GM23248 (cell line): ENCODE measurements around the gene CLIP2. TPM values are rescaled to one million over a fixed set of nuclear protein-coding genes. Genes with fewer than 3 reads are reported as not detected.
"Not testable (repeated sequence)": the region's sequence is repeated elsewhere in the genome, so short reads cannot be mapped to it uniquely, and the experiment has no call there.

Experiments used
- DNase-seq: peaks from one replicate; pipeline ENCODE4 v3.0.0-alpha.2; 2015
- H2AFZ ChIP-seq: fragments of 200-600 bp; sonication (generic); 2 replicates; pipeline ENCODE4 v1.6.1; 2016; ENCODE audit warnings: antibody characterized with exemption
- H3F3A ChIP-seq: fragments of 200-600 bp; sonication (generic); 2 replicates; pipeline ENCODE4 v1.6.1; 2016; ENCODE audit warnings: mild to moderate bottlenecking, antibody characterized with exemption, mixed run types; ENCODE audit not compliant: insufficient read depth
- H3K27ac ChIP-seq: fragments of 200-600 bp; sonication (generic); 2 replicates; pipeline ENCODE4 v1.5.1; 2016; ENCODE audit warnings: mild to moderate bottlenecking
- H3K27me3 ChIP-seq: fragments of 200-600 bp; sonication (generic); replicated peaks from 2 replicates; pipeline ENCODE4 v1.6.1; 2016; ENCODE audit warnings: mild to moderate bottlenecking; ENCODE audit not compliant: insufficient read depth
- H3K36me3 ChIP-seq: fragments of 200-600 bp; sonication (generic); 2 replicates; pipeline ENCODE4 v1.6.1; 2016; ENCODE audit warnings: low read depth, mild to moderate bottlenecking
- H3K4me1 ChIP-seq: fragments of 200-600 bp; sonication (generic); 2 replicates; pipeline ENCODE4 v1.6.1; 2016; ENCODE audit warnings: mild to moderate bottlenecking; ENCODE audit not compliant: insufficient read depth
- H3K4me2 ChIP-seq: fragments of 200-600 bp; sonication (generic); one replicate; pipeline ENCODE4 v1.6.1; 2016; ENCODE audit warnings: mild to moderate bottlenecking; ENCODE audit not compliant: unreplicated experiment
- H3K4me3 ChIP-seq: fragments of 200-600 bp; sonication (generic); 2 replicates; pipeline ENCODE4 v1.5.1; 2016; ENCODE audit warnings: mild to moderate bottlenecking
- H3K79me2 ChIP-seq: fragments of 200-600 bp; sonication (generic); 2 replicates; pipeline ENCODE4 v1.6.1; 2016; ENCODE audit warnings: mild to moderate bottlenecking; ENCODE audit not compliant: insufficient read depth
- H3K9ac ChIP-seq: fragments of 200-600 bp; sonication (generic); 2 replicates; pipeline ENCODE4 v1.6.1; 2016; ENCODE audit warnings: mild to moderate bottlenecking
- H3K9me2 ChIP-seq: fragments of 200-600 bp; sonication (generic); 2 replicates; pipeline ENCODE4 v1.6.1; 2016; ENCODE audit warnings: mixed run types, mild to moderate bottlenecking, moderate library complexity; ENCODE audit not compliant: insufficient read depth
- H3K9me3 ChIP-seq: fragments of 200-600 bp; sonication (generic); one replicate; pipeline ENCODE4 v1.6.1; 2017; ENCODE audit warnings: low read depth
- H4K20me1 ChIP-seq: fragments of 200-600 bp; sonication (generic); 2 replicates; pipeline ENCODE4 v1.6.0; 2016; ENCODE audit not compliant: insufficient read depth
- EZH2 ChIP-seq: fragments of 200-600 bp; sonication (generic); IDR thresholded peaks from 2 replicates; pipeline ENCODE4 v1.6.1; 2018; ENCODE audit warnings: antibody characterized with exemption, mild to moderate bottlenecking; ENCODE audit not compliant: insufficient read depth, poor library complexity, severe bottlenecking
- EZH2phosphoT487 ChIP-seq: fragments of 200-600 bp; sonication (generic); IDR thresholded peaks from 2 replicates; pipeline ENCODE4 v1.6.1; 2018; ENCODE audit warnings: antibody characterized with exemption, moderate library complexity, mild to moderate bottlenecking, low read depth; ENCODE audit not compliant: insufficient read depth
- WGBS, 2 experiments: methylation state at CpG; one replicate each; pipeline ENCODE4 v1.1.6; 2015 to 2017; ENCODE audit warnings: low lambda C conversion rate in 2 of 2, low coverage in 1 of 2; ENCODE audit errors: missing lambda C conversion rate in 2 of 2; 5-methylcytosine and 5-hydroxymethylcytosine counted together
- in situ Hi-C: fragments of 300-500 bp; cut with MboI; formaldehyde crosslinking; loops from 2 replicates; pipeline ENCODE4 v1.15.0; 2020
- polyA plus RNA-seq: library from polyadenylated mRNA; unstranded; fragments of >200 nt; fragmentation: Nextera tagmentation; extraction: Ambion mirVana; gene quantifications from 2 replicates; pipeline ENCODE4 v1.2.1, GENCODE V29; 2016
- total RNA-seq: library from RNA; depleted of rRNA; stranded (reverse); fragments of >200 nt; shearing (Covaris generic); gene quantifications from 2 replicates; pipeline ENCODE4 v1.2.3, GENCODE V29; 2014

The CLIP2 gene
- total and polyA plus RNA-seq, 2 experiments from 2014 or later, result 13.2 to 40.7 TPM

DNA sequence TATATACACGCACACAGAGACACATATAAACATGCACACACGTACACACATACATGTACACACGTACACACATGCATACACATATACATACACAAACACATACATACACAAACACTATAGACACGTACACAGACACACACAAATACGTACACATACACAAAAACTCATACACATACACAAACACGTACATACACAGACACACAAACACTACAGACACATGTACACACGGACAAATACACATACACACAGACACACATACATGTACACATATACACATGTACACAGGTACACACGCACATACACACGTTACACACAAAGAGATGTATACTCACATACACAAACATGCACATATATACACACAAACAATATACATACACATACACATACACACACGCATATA lies 129.3 kb downstream of the CLIP2 start:
- Histone ChIP-seq H3K79me2 (no peaks in the 10 kb centered on the region), H3K9ac (no peak overlapping the region), H3K9me3 (no peaks in the 10 kb centered on the region), H3K4me1 (no peaks in the 10 kb centered on the region), H3K4me3 (no peak overlapping the region), H3K27me3 (no peaks in the 10 kb centered on the region), H2AFZ (no peak overlapping the region), H4K20me1 (no peaks in the 10 kb centered on the region), H3F3A (no peaks in the 10 kb centered on the region), H3K27ac (no peak overlapping the region), H3K9me2 (no peaks in the 10 kb centered on the region), H3K4me2 (no peak overlapping the region), H3K36me3 (no peaks in the 10 kb centered on the region)
- TF ChIP-seq EZH2 (no peak), EZH2phosphoT487 (no peak)
- in situ Hi-C loops, result no loop called here
- DNase-seq, result no peak
- WGBS, 2 experiments, result 86 to 90% methylated on average over 10 of the region's 10 CpGs

DNA sequence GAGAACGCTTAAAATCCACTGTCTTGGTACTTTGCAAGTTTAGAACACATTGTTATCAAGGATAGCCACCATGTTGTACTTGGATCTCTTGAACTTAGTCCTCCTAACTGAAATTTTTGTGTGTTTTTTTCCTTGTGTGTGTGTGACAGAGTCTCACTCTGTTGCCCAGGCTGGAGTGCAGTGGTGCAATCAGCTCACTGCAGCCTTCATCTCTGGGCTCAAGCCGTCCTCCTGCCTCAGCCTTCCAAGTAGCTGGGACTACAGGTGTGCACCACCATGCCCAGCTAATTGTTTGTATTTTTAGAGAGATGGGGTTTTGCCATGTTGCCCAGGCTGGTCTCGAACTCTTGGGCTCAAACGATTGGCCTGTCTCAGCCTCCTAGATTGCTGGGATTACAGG lies 130.0 kb downstream of the CLIP2 start:
- H3K79me2 ChIP-seq, in situ Hi-C loops, DNase-seq, H3K9me3 ChIP-seq, H3K9me2 ChIP-seq, H3F3A ChIP-seq, H3K9ac ChIP-seq, H3K27ac ChIP-seq, H4K20me1 ChIP-seq, H3K27me3 ChIP-seq, H3K4me1 ChIP-seq, H3K4me3 ChIP-seq, H2AFZ ChIP-seq, H3K4me2 ChIP-seq, H3K36me3 ChIP-seq: not testable (repeated sequence)
- WGBS, 2 experiments, result 47 to 59% methylated on average over 4 of the region's 4 CpGs

DNA sequence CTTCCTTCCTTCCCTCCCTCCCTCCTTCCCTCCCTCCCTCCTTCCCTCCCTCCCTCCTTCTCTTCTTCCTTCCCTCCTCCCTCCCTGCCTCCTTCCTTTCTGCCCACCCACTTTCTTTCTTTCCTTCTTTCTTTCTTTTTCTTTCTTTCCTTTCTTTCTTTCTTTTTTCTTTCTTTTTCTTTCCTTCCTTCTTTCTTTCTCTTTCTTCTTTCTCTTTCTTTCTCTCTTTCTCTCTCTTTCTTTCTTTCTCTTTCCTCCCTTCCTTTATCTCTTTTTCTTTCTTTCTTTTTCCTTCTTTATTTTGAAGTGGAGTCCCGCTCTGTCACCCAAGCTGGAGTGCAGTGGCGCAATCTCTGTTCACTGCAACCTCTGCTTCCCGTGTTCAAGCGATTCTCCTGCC lies 130.8 kb downstream of the CLIP2 start:
- in situ Hi-C loops, result loop anchor here (5.0 kb wide), 1 partner anchor 142 kb away; no protein-coding TSS in a partner anchor
- Histone ChIP-seq H3K27me3 (no peaks in the 10 kb centered on the region), H3K9me2 (no peaks in the 10 kb centered on the region), H3F3A (no peaks in the 10 kb centered on the region), H3K79me2 (no peaks in the 10 kb centered on the region), H3K27ac (no peak overlapping the region), H3K4me1 (no peaks in the 10 kb centered on the region), H3K9ac (no peak overlapping the region), H3K4me3 (no peak overlapping the region), H4K20me1 (no peaks in the 10 kb centered on the region), H3K36me3 (no peaks in the 10 kb centered on the region), H3K4me2 (no peak overlapping the region), H2AFZ (no peak overlapping the region), H3K9me3 (no peaks in the 10 kb centered on the region)
- 70 to 79% methylated on average over 4 of the region's 4 CpGs for WGBS, 2 experiments
- TF ChIP-seq EZH2phosphoT487 (no peak), EZH2 (no peak)
- no peak for DNase-seq

DNA sequence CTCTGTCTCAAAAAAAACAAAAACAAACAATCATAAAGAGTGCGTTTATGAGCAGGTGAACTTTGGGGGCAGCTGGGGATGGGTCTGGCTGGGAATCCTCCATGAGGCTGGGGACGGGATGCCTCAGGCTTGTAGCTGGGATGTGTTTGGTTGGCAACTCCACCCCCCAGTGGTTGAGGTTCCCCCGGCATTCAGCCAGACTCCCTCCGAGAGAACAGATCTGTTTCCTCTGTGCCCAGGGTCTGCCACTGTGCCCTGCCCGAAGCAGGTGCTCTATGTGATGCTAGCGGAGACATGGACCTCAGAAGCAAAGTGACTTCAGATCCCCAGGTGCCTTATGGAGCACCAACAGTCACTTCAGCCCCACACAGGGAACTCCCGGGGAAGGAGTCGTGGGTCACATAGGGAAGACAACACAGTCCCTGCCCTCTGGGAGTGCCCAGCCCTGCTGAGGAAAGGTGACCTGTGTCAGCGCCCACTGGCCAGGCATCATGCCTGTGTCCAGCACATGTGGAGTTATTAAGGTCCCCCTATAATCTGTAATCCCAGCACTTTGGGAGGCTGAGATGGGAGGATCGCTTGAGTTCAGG lies 135.2 kb downstream of the CLIP2 start:
- Histone ChIP-seq H3K9me2 (no peaks in the 10 kb centered on the region), H4K20me1 (no peaks in the 10 kb centered on the region), H3K9ac (no peak overlapping the region), H3K27me3 (no peaks in the 10 kb centered on the region), H3K9me3 (no peaks in the 10 kb centered on the region), H3K4me1 (no peaks in the 10 kb centered on the region), H3K4me3 (no peak overlapping the region), H3F3A (no peaks in the 10 kb centered on the region), H3K79me2 (no peaks in the 10 kb centered on the region), H2AFZ (no peak overlapping the region), H3K27ac (no peak overlapping the region), H3K36me3 (no peaks in the 10 kb centered on the region), H3K4me2 (no peak overlapping the region)
- in situ Hi-C loops, result loop anchor here (5.0 kb wide), 1 partner anchor 138 kb away; no protein-coding TSS in a partner anchor
- no peak for DNase-seq
- TF ChIP-seq EZH2, result no peak
- TF ChIP-seq EZH2phosphoT487, result no peak
- WGBS, 2 experiments, result 74 to 81% methylated on average over 10 of the region's 10 CpGs

DNA sequence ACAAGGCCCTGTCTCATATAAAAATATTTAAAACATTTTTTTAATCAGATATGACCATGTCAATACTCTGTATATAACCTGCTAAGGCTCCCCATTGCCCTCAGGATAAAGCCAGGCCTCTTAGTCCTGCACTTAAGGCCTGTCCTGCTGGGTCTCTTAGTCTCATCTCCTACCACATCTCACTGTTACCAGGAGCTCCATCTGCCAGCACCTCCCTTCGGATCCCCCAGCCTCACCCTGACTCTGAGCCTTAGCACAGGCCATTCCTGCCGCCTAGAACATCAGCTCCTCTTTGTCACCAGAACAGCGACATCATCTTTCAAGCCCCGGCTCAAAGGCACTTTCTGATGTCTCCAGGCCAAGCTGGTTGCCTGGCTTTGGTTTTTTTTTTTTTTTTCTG lies 138.8 kb downstream of the CLIP2 start:
- H3K36me3 ChIP-seq, result no peaks in the 10 kb centered on the region
- no peaks in the 10 kb centered on the region for H3F3A ChIP-seq
- in situ Hi-C loops, result no loop called here
- no peaks in the 10 kb centered on the region for H3K9me3 ChIP-seq
- no peaks in the 10 kb centered on the region for H4K20me1 ChIP-seq
- no peak overlapping the region for H3K4me3 ChIP-seq
- TF ChIP-seq EZH2phosphoT487 (no peak), EZH2 (no peak)
- DNase-seq, result no peak
- no peaks in the 10 kb centered on the region for H3K9me2 ChIP-seq
- no peaks in the 10 kb centered on the region for H3K79me2 ChIP-seq
- no peaks in the 10 kb centered on the region for H3K27me3 ChIP-seq
- H2AFZ ChIP-seq, result no peak overlapping the region
- no peak overlapping the region for H3K9ac ChIP-seq
- WGBS, 2 experiments, result 74 to 82% methylated on average over 4 of the region's 4 CpGs
- no peak overlapping the region for H3K4me2 ChIP-seq
- H3K4me1 ChIP-seq, result no peaks in the 10 kb centered on the region
- H3K27ac ChIP-seq, result no peak overlapping the region
